Measurements from ENCODE around the gene NLRC5. TPM values are rescaled to one million over a fixed set of nuclear protein-coding genes. Genes with fewer than 3 reads are reported as not detected.
A peak's percentile ranks its signal among the peaks of the same experiment; 100 is the strongest.

Gene NLRC5
- total and polyA plus RNA-seq, 10 donors = 52.0 to 401 (median 219) TPM

DNA sequence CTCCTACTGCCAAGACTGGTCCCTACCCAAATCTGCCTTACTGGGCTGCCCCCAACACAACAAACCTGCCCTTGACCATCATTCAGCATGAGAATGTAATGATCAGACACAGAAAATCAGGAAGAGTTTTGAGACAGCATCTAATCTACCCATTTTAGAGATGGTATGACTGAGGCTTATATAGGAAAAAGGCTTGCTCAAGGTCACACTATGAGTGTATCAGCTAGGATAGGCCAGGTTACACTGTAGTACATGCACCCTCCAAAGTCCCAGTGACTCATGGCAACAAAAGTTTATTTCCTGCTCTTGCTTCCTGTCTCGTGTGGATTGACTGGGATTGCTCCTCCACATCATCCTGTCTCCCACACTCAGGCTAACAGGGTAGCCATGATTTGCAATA is 27.9 kb downstream of the NLRC5 start:
- Histone ChIP-seq H3K27ac (peak overlapping the region in 4 of 8 donors; percentile 26 to 84 (median 78)), H3K4me1 (peaks cover 21 to 71% (median 37%) of the 10 kb centered on the region in 6 donors), H3K36me3 (peaks cover 0 to 73% (median 50%) of the 10 kb centered on the region in 6 donors), H3K4me3 (no peak overlapping the region), H3K27me3 (replicated peaks in 1 of 7) (no peaks in the 10 kb centered on the region), H3K9me3 (no peaks in the 10 kb centered on the region)
- intact Hi-C loops (cut with DNase I; ENCODE audit: low total_unique reads) = no loop called here
- 16 to 52% (median 37%) methylated on average over 1 of the region's 1 CpG for WGBS, 5 donors
- DNase-seq = no peak
- TF ChIP-seq POLR2A (IDR thresholded peaks at IDR 0.05) (no peak), POLR2AphosphoS5 (IDR thresholded peaks at IDR 0.05) (peak in 1 of 3 donors; percentile 19), CTCF (IDR thresholded peaks at IDR 0.05 in 8 of 11, conservative IDR thresholded peaks at IDR 0.05 in 3 of 11) (no peak)

- Histone ChIP-seq H3K27ac (peak overlapping the region in 1 of 8 donors; percentile 12), H3K36me3 (peaks cover 0 to 98% (median 68%) of the 10 kb centered on the region in 6 donors), H3K4me1 (peaks cover 6 to 71% (median 39%) of the 10 kb centered on the region in 6 donors), H3K27me3 (replicated peaks in 1 of 7) (no peaks in the 10 kb centered on the region), H3K4me3 (no peak overlapping the region), H3K9me3 (no peaks in the 10 kb centered on the region)
- no peak for DNase-seq
- WGBS, 5 donors = 45 to 97% (median 88%) methylated on average over 2 of the region's 2 CpGs
- intact Hi-C loops (cut with DNase I; ENCODE audit: low total_unique reads) = no loop called here
- TF ChIP-seq POLR2AphosphoS5 (IDR thresholded peaks at IDR 0.05) = no peak
- no peak for TF ChIP-seq POLR2A (IDR thresholded peaks at IDR 0.05)
- no peak for TF ChIP-seq CTCF (IDR thresholded peaks at IDR 0.05 in 8 of 11, conservative IDR thresholded peaks at IDR 0.05 in 3 of 11)
These were observed 30.4 kb downstream of the NLRC5 start for GRCh38 chr16:57019746-57020145.

DNA sequence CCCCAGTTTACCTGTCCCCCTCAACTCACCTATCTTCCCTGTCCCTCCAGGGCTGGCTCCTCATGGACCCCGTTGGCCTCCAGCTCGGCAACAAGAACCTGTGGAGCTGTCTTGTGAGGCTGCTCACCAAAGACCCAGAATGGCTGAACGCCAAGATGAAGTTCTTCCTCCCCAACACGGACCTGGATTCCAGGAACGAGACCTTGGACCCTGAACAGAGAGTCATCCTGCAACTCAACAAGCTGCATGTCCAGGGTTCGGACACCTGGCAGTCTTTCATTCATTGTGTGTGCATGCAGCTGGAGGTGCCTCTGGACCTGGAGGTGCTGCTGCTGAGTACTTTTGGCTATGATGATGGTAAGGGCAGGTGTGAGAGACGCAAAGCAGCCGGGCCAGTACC is 31.3 kb downstream of the NLRC5 start:
- 90 to 95% (median 93%) methylated on average over 8 of the region's 8 CpGs for WGBS, 5 donors
- H3K27ac ChIP-seq = no peak overlapping the region
- peaks cover 0 to 71% (median 36%) of the 10 kb centered on the region in 6 donors for H3K4me1 ChIP-seq
- peaks cover 0 to 99% (median 75%) of the 10 kb centered on the region in 6 donors for H3K36me3 ChIP-seq
- TF ChIP-seq CTCF (IDR thresholded peaks at IDR 0.05 in 8 of 11, conservative IDR thresholded peaks at IDR 0.05 in 3 of 11) (no peak), POLR2AphosphoS5 (IDR thresholded peaks at IDR 0.05) (no peak), POLR2A (IDR thresholded peaks at IDR 0.05) (no peak)
- H3K4me3 ChIP-seq = no peak overlapping the region
- DNase-seq = no peak
- no peaks in the 10 kb centered on the region for H3K9me3 ChIP-seq
- no peaks in the 10 kb centered on the region for H3K27me3 ChIP-seq (replicated peaks in 1 of 7)
- intact Hi-C loops (cut with DNase I; ENCODE audit: low total_unique reads) = no loop called here

- no peaks in the 10 kb centered on the region for H3K9me3 ChIP-seq
- DNase-seq = no peak
- H3K27me3 ChIP-seq (replicated peaks in 1 of 7) = no peaks in the 10 kb centered on the region
- TF ChIP-seq POLR2A (IDR thresholded peaks at IDR 0.05) (no peak), CTCF (IDR thresholded peaks at IDR 0.05 in 8 of 11, conservative IDR thresholded peaks at IDR 0.05 in 3 of 11) (no peak), POLR2AphosphoS5 (IDR thresholded peaks at IDR 0.05) (no peak)
- intact Hi-C loops (cut with DNase I; ENCODE audit: low total_unique reads) = no loop called here
- WGBS, 5 donors = 94 to 96% (median 94%) methylated on average over 6 of the region's 6 CpGs
- peaks cover 0 to 100% (median 85%) of the 10 kb centered on the region in 6 donors for H3K36me3 ChIP-seq
- peaks cover 0 to 71% (median 42%) of the 10 kb centered on the region in 6 donors for H3K4me1 ChIP-seq
- H3K4me3 ChIP-seq = no peak overlapping the region
- peak overlapping the region in 2 of 8 donors; percentile 76 to 82 for H3K27ac ChIP-seq
These were observed 32.4 kb downstream of the NLRC5 start for GRCh38 chr16:57021757-57022156.

Data from spleen (tissue), 11 donors.